Measurements from ENCODE around the gene CHST15. TPM values are rescaled to one million over a fixed set of nuclear protein-coding genes. Genes with fewer than 3 reads are reported as not detected.

CHST15 gene
- total RNA-seq, 2 donors from 2014 or later, result 4.7 to 10.2 TPM

GRCh38 chr10:123996302-123996701 lies 97.1 kb downstream of the CHST15 start:
- no peak overlapping the region for H3K4me3 ChIP-seq
- DNase-seq, result no peak
- no peaks in the 10 kb centered on the region for H3K9me3 ChIP-seq
- H3K4me1 ChIP-seq, result no peaks in the 10 kb centered on the region
- H3K27me3 ChIP-seq, result peaks cover 9% of the 10 kb centered on the region
- intact Hi-C loops (cut with DNase I), result no loop called here
- no peak overlapping the region for H3K9ac ChIP-seq (ENCODE audit: low read depth in 2 of 2, low read length in 2 of 2)
- H3K36me3 ChIP-seq, result no peaks in the 10 kb centered on the region
- TF ChIP-seq, protein P1, sequence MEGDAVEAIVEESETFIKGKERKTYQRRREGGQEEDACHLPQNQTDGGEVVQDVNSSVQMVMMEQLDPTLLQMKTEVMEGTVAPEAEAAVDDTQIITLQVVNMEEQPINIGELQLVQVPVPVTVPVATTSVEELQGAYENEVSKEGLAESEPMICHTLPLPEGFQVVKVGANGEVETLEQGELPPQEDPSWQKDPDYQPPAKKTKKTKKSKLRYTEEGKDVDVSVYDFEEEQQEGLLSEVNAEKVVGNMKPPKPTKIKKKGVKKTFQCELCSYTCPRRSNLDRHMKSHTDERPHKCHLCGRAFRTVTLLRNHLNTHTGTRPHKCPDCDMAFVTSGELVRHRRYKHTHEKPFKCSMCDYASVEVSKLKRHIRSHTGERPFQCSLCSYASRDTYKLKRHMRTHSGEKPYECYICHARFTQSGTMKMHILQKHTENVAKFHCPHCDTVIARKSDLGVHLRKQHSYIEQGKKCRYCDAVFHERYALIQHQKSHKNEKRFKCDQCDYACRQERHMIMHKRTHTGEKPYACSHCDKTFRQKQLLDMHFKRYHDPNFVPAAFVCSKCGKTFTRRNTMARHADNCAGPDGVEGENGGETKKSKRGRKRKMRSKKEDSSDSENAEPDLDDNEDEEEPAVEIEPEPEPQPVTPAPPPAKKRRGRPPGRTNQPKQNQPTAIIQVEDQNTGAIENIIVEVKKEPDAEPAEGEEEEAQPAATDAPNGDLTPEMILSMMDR (IDR thresholded peaks at IDR 0.05), result no peak
- no peak overlapping the region for H3K27ac ChIP-seq

DNA sequence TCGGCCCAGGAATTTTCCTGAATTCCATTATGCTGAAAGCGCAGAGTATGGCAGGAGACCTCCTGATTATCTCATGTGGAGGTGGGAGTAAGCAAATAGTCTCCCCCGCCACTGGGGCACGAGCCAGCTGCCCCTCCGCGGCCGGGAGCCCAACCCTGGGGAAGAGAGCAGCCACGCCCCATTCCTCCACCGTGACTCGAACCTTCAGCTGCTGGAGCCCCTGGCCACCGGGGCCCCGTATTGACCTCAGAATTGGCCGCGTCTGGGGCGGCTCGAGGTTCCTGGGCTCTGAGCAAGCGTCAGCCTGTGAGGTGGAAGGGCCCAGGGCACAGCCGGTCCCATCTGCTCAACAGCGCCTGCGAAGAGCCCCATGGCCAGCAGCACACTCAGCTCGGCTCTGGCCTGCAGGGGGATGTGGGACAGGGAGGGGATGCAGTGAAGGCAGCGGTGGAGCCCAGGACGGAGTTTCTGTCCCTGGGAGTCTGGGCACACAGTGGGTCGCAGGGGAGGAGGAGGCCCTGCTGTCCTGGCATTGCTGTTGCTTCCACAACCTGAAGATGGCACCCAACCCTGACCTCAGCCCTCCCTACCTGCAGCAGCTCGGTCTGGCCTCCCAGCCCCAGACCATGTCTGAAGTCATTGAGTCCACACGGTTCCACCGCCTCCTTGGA lies 97.8 kb downstream of the CHST15 start:
- Histone ChIP-seq H3K9ac (ENCODE audit: low read depth in 2 of 2, low read length in 2 of 2) (peak overlapping the region in 1 of 2 donors; percentile 46), H3K27me3 (peaks cover 16% of the 10 kb centered on the region), H3K36me3 (no peaks in the 10 kb centered on the region), H3K4me3 (peak overlapping the region; percentile 14), H3K27ac (no peak overlapping the region), H3K9me3 (no peaks in the 10 kb centered on the region), H3K4me1 (no peaks in the 10 kb centered on the region)
- TF ChIP-seq, protein P1 (IDR thresholded peaks at IDR 0.05), result peak; percentile 21
- DNase-seq, result peak; percentile 49
- intact Hi-C loops (cut with DNase I), result no loop called here

- H3K9me3 ChIP-seq, result no peaks in the 10 kb centered on the region
- TF ChIP-seq, protein P1 (IDR thresholded peaks at IDR 0.05), result no peak
- H3K36me3 ChIP-seq, result no peaks in the 10 kb centered on the region
- DNase-seq, result no peak
- H3K27ac ChIP-seq, result no peak overlapping the region
- H3K4me3 ChIP-seq, result peak overlapping the region; percentile 14
- H3K4me1 ChIP-seq, result no peaks in the 10 kb centered on the region
- intact Hi-C loops (cut with DNase I), result no loop called here
- peaks cover 21% of the 10 kb centered on the region for H3K27me3 ChIP-seq
- peak overlapping the region in 1 of 2 donors; percentile 46 for H3K9ac ChIP-seq (ENCODE audit: low read depth in 2 of 2, low read length in 2 of 2)
These were observed 98.3 kb downstream of the CHST15 start for GRCh38 chr10:123995082-123995460.

- no peak overlapping the region for H3K27ac ChIP-seq
- intact Hi-C loops (cut with DNase I), result loop anchor here (1.0 kb wide), 1 partner anchor 395 kb away; no protein-coding TSS in a partner anchor
These were observed 98.8 kb downstream of the CHST15 start for GRCh38 chr10:123994417-123995081.

More at GRCh38 chr10:123994417-123995081, 98.8 kb downstream of the CHST15 start:
- Histone ChIP-seq H3K9ac (ENCODE audit: low read depth in 2 of 2, low read length in 2 of 2) (no peak overlapping the region), H3K27me3 (peaks cover 22% of the 10 kb centered on the region), H3K4me3 (peak overlapping the region; percentile 14), H3K4me1 (no peaks in the 10 kb centered on the region), H3K9me3 (no peaks in the 10 kb centered on the region), H3K36me3 (no peaks in the 10 kb centered on the region)
- TF ChIP-seq, protein P1 (IDR thresholded peaks at IDR 0.05), result peak; percentile 99
- DNase-seq, result peak; percentile 89

All from colonic mucosa (tissue), 4 donors.